HG02642 (cell line): ENCODE data around the gene ERAP2.
"Not testable (repeated sequence)": the region's sequence is repeated elsewhere in the genome, so short reads cannot be mapped to it uniquely, and the experiment has no call there.

Experiments used
- ATAC-seq: cut with Tn5 transposase; IDR thresholded peaks from one replicate; pipeline ENCODE4 v1.9.1; 2021; ENCODE audit warnings: mild to moderate bottlenecking; ENCODE audit not compliant: unreplicated experiment, poor library complexity

ERAP2 gene, protein sequence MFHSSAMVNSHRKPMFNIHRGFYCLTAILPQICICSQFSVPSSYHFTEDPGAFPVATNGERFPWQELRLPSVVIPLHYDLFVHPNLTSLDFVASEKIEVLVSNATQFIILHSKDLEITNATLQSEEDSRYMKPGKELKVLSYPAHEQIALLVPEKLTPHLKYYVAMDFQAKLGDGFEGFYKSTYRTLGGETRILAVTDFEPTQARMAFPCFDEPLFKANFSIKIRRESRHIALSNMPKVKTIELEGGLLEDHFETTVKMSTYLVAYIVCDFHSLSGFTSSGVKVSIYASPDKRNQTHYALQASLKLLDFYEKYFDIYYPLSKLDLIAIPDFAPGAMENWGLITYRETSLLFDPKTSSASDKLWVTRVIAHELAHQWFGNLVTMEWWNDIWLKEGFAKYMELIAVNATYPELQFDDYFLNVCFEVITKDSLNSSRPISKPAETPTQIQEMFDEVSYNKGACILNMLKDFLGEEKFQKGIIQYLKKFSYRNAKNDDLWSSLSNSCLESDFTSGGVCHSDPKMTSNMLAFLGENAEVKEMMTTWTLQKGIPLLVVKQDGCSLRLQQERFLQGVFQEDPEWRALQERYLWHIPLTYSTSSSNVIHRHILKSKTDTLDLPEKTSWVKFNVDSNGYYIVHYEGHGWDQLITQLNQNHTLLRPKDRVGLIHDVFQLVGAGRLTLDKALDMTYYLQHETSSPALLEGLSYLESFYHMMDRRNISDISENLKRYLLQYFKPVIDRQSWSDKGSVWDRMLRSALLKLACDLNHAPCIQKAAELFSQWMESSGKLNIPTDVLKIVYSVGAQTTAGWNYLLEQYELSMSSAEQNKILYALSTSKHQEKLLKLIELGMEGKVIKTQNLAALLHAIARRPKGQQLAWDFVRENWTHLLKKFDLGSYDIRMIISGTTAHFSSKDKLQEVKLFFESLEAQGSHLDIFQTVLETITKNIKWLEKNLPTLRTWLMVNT

DNA sequence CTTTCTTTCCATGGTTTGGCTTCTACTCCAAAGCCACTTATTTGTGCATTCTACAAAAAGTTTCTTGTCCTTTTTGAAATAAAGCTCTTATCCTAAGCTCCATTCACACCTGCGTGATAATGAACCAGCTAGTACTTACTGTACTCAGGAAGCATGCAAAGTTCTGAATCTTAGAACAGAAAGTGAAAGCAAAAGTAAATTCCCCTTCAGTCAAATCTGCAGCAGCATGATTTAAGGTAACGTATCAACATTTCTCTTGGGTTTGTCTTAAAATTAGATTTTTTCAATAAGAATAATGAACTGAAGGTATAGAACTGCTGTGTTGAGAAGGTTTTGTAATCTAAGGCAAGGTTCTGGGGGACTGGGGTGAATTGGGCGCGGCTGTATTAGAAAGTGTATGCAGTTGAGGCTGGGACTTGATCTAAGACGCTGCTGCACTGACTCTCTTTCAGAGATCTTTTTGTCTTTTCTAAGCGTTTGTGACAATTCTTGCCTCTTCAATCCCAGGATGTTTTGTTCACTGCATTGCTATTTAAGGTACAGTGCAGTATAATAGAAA, at the start of gene ERAP2:
ERAP2 (plus strand) TSS at position 209 of the 559 bp plus-strand sequence. CDS start 3,186 bp downstream, outside the sequence.
- peak; percentile 64 for ATAC-seq

DNA sequence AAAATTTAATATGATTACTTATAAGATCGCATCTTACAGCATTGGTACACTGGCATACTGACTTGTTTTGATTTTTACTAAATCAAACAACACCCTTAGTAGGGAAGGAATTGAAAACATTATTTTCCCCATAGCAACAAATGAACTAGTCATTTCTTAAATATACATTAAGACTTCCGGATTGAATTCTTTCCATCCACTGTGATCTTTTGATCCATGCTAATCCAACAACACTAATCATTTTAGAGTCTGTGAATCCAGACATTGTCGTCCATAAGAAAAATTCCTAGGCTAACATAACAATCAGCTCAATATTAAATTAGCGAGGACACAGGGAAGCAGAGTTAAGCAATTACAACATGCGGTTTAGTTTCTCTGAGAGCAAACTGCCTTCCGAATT, 47.0 kb upstream of the ERAP2 start:
- ATAC-seq: no peak

DNA sequence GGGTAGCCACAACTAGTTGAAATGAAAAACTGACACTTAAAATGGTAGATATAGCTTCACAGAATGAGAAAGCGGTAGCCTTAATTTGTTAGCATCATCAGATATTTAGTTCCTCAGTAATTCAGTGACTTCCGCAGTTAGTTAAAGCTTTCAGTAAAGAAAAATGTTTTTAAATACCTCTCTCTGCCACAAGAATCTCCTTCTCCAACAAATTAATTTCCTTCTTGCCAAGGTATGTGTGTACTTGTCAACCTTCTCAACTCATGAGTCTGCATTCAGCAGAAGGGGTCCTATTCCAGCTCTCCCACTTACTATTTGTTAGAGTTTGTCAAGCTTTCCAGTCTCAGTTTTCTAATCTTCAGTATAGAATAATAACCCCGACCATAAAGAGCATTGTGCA, 42.3 kb upstream of the ERAP2 start:
- ATAC-seq: no peak

- ATAC-seq: no peak
Measured at GRCh38 chr5:96835791-96836191, 40.5 kb upstream of the ERAP2 start.

- no peak for ATAC-seq
Measured at GRCh38 chr5:96836817-96837216, 39.5 kb upstream of the ERAP2 start.

GRCh38 chr5:96837303-96837702, 39.0 kb upstream of the ERAP2 start:
- ATAC-seq: no peak

- no peak for ATAC-seq
Measured at GRCh38 chr5:96838201-96839070, 37.9 kb upstream of the ERAP2 start.

- ATAC-seq: no peak
Measured at GRCh38 chr5:96839071-96839592, 37.2 kb upstream of the ERAP2 start.

DNA sequence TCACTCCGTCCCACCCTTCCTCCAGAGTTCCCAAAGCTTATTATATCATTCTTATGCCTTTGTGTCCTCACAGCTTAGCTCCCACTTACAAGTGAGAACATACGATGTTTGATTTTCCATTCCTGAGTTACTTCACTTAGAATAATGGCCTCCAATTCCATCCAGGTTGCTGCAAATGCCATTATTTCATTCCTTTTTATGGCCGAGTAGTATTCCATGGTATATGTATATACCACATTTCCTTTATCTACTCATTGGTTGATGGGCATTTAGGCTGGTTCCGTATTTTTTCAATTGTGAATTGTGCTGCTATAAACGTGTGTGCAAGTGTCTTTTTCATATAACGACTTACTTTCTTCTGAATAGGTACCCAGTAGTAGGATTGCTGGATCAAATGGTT, 34.4 kb upstream of the ERAP2 start:
- ATAC-seq: not testable (repeated sequence)

- no peak for ATAC-seq
Measured at GRCh38 chr5:96843140-96843539, 33.2 kb upstream of the ERAP2 start.

- ATAC-seq: no peak
Measured at GRCh38 chr5:96844481-96844990, 31.8 kb upstream of the ERAP2 start.

DNA sequence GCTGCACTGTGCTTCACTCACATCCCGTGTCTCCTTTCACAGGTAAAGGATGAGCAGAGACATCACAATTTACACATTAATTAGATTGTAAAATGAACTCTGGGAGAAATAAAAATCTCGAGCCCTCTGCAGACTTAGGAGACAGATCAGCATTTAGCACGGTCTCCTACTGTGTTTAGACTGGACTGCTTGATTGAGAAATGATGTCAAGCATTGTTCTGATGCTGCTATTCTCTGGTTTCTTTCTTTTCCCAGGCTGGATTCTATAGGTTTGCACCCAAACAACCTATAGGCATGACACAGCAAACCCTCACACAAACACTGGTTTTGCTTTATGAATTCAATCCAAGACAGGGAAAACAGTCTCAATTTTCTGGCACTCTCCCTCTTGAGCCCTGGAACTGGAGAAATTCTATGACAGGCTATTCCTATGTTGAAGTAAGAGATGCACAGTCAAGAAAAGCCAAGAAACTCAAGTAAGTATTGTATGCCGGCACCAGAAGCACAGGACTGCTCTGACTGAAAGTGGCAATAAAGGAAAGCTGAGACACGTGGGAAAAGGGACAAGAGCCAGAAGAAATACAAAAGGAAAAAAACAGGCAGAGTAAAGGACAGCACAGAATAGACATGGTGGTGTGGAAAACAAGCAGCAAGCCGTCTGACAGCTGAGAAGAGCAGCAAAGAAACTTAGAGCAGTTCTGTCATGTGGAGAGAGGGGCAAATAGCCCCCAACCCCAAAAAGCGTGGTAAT, 24.8 kb upstream of the ERAP2 start:
- no peak for ATAC-seq

DNA sequence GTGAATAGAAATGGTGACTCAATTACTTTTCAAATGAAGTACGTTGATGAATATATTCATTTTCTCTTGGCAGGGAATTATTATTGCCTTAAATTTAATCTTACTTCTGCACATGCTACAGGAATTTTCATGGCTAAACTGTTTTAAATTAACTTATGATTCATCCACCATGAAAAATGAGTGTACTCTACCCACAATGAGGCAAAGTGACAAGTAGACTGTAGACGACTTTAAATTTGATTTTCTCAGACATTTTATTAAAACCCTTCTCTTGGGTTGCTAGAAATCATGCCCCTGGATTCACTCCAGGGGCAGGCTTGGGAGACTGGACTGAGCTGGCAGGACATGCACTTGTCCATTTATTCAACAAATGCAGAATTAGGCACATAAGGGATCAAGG, 23.5 kb upstream of the ERAP2 start:
- no peak for ATAC-seq

DNA sequence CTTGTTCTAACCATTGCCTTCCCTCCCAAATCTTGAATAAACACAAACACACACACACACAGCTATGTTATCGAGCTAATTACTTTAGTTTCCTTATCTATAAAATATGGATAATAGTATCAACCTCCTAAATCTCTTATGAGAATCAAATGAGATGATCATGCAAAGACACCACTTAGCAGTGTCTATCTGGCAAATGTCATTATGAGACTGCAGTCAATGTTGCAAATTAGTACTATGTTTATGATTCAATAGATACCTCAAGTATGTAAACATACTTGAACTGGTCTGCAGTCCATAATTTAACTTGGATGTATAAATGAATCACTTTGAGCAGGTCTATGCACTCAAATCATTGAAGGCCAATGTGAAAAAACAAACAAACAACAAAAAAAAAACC, 22.2 kb upstream of the ERAP2 start:
- no peak for ATAC-seq

GRCh38 chr5:96855031-96855872, 21.0 kb upstream of the ERAP2 start:
- no peak for ATAC-seq

- ATAC-seq: no peak
Measured at GRCh38 chr5:96856371-96856770, 19.9 kb upstream of the ERAP2 start.

DNA sequence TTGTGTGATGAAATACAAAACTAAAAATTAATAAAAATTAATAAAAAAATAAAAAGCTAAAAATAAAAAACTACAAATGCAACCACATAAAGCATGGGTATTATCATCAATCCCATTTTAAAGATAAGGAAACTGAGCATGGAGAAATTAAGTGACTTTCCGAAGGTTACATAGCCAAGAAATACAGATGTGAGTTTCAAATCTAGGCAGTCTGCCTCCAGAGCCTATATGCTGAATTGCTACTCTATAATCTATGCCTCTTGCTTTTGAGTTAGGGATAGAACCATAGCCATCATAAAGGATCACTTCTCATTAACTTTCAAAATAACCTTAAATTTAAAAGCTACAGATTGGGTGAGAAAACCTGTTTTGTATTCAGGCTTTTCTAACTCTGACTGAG, 18.8 kb upstream of the ERAP2 start:
- ATAC-seq: no peak

GRCh38 chr5:96857924-96858323, 18.4 kb upstream of the ERAP2 start:
- ATAC-seq: no peak
